K562 (cell line): ENCODE results near the gene CRIM1. TPM values are rescaled to one million over a fixed set of nuclear protein-coding genes. Genes with fewer than 3 reads are reported as not detected.

Source experiments
- ATAC-seq: fragments of 200-7000 bp; cut with Tn5 transposase; 3 replicates; pipeline ENCODE4 v1.9.1; 2020; ENCODE audit warnings: moderate library complexity
- BruUV-seq: library from RNA; stranded (reverse); fragments of 400-500 nt; replicated peaks from 2 replicates; lab custom pipeline; 2021; lab: Mats Ljungman, UMichigan
- CTCF ChIA-PET: fragments of 300-600 bp; formaldehyde crosslinking; extraction: SDS; loops from one replicate; lab custom pipeline; 2021; ENCODE audit warnings: low intra/inter-chr PET ratio; lab: Yijun Ruan, JAX
- POLR2A ChIA-PET: fragments of 300-600, 350-650 bp; sonication (Branson Sonifier 250); formaldehyde crosslinking; extraction: SDS; loops from one replicate; lab custom pipeline; 2021; ENCODE audit warnings: antibody characterized with exemption, inconsistent platforms; lab: Yijun Ruan, JAX
- DNase-seq, 4 experiments: peaks; one replicate each; pipeline versions ENCODE4 v3.0.0 to v3.0.0-alpha.2; 2011 to 2018; ENCODE audit warnings: low spot score in 3 of 4, mixed read lengths in 3 of 4; ENCODE audit errors: extremely low read depth in 1 of 4
- FAIRE-seq: peaks from 2 replicates; lab custom pipeline; 2011; peaks lifted over from hg19 to GRCh38; lab: Jason Lieb, UNC
- H2AFZ ChIP-seq: 2 replicates; pipeline ENCODE4 v1.6.0; 2011; ENCODE audit warnings: low read depth, low read length, control low read depth, inconsistent platforms
- H3K27ac ChIP-seq: fragments of 200-600 bp; 3 replicates; pipeline ENCODE4 v1.8.0; 2011; ENCODE audit warnings: low read depth, mild to moderate bottlenecking, control low read depth, inconsistent platforms, low read length, moderate library complexity, mixed read lengths; ENCODE audit errors: extremely low read depth
- H3K27me3 ChIP-seq, 2 experiments: fragments of 300-600 bp in 1 of 2; 2 replicates in 1 of 2; 3 replicates in 1 of 2; pipeline versions ENCODE4 v1.6.0 to v1.8.0; 2011; ENCODE audit warnings: inconsistent platforms in 2 of 2, low read length in 2 of 2, mild to moderate bottlenecking in 1 of 2, mixed read lengths in 1 of 2, moderate library complexity in 1 of 2; ENCODE audit not compliant: control insufficient read depth in 2 of 2, insufficient read depth in 2 of 2
- H3K36me3 ChIP-seq: fragments of 300-600 bp; 3 replicates; pipeline ENCODE4 v1.8.0; 2011; ENCODE audit warnings: mild to moderate bottlenecking, low read length, inconsistent platforms; ENCODE audit not compliant: control insufficient read depth, insufficient read depth
- H3K4me1 ChIP-seq, 2 experiments: fragments of 200-600 bp in 1 of 2; replicated peaks in 1 of 2; 2 replicates in 1 of 2; 3 replicates in 1 of 2; pipeline versions ENCODE4 v1.5.1 to v1.8.0; 2011; ENCODE audit warnings: inconsistent platforms in 2 of 2, low read length in 2 of 2, mild to moderate bottlenecking in 1 of 2, mixed read lengths in 1 of 2, moderate library complexity in 1 of 2; ENCODE audit not compliant: control insufficient read depth in 2 of 2, insufficient read depth in 2 of 2
- H3K4me2 ChIP-seq: 2 replicates; pipeline ENCODE4 v1.6.1; 2011; ENCODE audit warnings: low read length, control low read depth, inconsistent platforms, mixed read lengths; ENCODE audit not compliant: insufficient read depth
- H3K4me3 ChIP-seq: fragments of 200-600 bp; sonication (generic), shearing (Covaris generic); 2 replicates; pipeline ENCODE4 v1.5.1; 2016; ENCODE audit warnings: control low read depth, inconsistent platforms
- H3K79me2 ChIP-seq: fragments of 200-600 bp; 3 replicates; pipeline ENCODE4 v1.8.0; 2011; ENCODE audit warnings: low read length, inconsistent platforms; ENCODE audit not compliant: control insufficient read depth, insufficient read depth
- H3K9ac ChIP-seq, 2 experiments: 2 replicates each; pipeline versions ENCODE4 v1.6.0 to v1.6.1; 2011; ENCODE audit warnings: low read depth in 2 of 2, low read length in 2 of 2, control low read depth in 1 of 2, inconsistent platforms in 1 of 2, mild to moderate bottlenecking in 1 of 2, mixed read lengths in 1 of 2; ENCODE audit not compliant: insufficient read depth in 1 of 2
- H3K9me1 ChIP-seq: one replicate; pipeline ENCODE4 v1.6.0; 2011; ENCODE audit warnings: inconsistent platforms, mild to moderate bottlenecking, low read length, moderate library complexity; ENCODE audit not compliant: control insufficient read depth, insufficient read depth
- H3K9me3 ChIP-seq: replicated peaks from 2 replicates; pipeline ENCODE4 v1.5.1; 2011; ENCODE audit warnings: low read depth, low read length, inconsistent platforms; ENCODE audit not compliant: control insufficient read depth, insufficient read depth
- H4K20me1 ChIP-seq: replicated peaks from 2 replicates; pipeline ENCODE4 v1.6.1; 2011; ENCODE audit warnings: low read length, inconsistent platforms, mixed read lengths; ENCODE audit not compliant: control insufficient read depth, insufficient read depth
- DACH1 ChIP-seq: fragments of 450-650 bp; IDR thresholded peaks from 2 replicates; pipeline ENCODE4 v1.6.1; 2018; ENCODE audit not compliant: partially characterized antibody
- MAFF ChIP-seq: IDR thresholded peaks from 2 replicates; pipeline ENCODE4 v1.6.1; 2012; ENCODE audit warnings: low read length, improper control_type of control experiment
- PCBP2 ChIP-seq: fragments of 200-400 bp; formaldehyde crosslinking; IDR thresholded peaks from 2 replicates; pipeline ENCODE4 v1.6.1; 2018; ENCODE audit warnings: low read length, low read depth, mild to moderate bottlenecking, moderate library complexity; ENCODE audit not compliant: poor library complexity, severe bottlenecking
- PPARD ChIP-seq: fragments of 250-450 bp; sonication (Bioruptor Pico); IDR thresholded peaks from 2 replicates; pipeline ENCODE4 v1.8.0; 2022; ENCODE audit warnings: inconsistent platforms, mild to moderate bottlenecking, moderate library complexity
- SIN3A ChIP-seq, 2 experiments: fragments of 150-350 bp in 1 of 2; IDR thresholded peaks; 2 replicates each; pipeline ENCODE4 v1.6.1; 2011 to 2016; ENCODE audit warnings: borderline replicate concordance in 2 of 2, low read depth in 2 of 2, low read length in 2 of 2, mild to moderate bottlenecking in 2 of 2, moderate library complexity in 2 of 2; ENCODE audit not compliant: control insufficient read depth in 1 of 2
- SIX5 ChIP-seq, 2 experiments: IDR thresholded peaks; 2 replicates each; pipeline ENCODE4 v1.6.1; 2011; ENCODE audit warnings: low read length in 2 of 2, borderline replicate concordance in 1 of 2, low read depth in 1 of 2, mild to moderate bottlenecking in 1 of 2, moderate library complexity in 1 of 2; ENCODE audit not compliant: insufficient read depth in 1 of 2
- ZBED1 ChIP-seq: IDR thresholded peaks from 2 replicates; pipeline ENCODE4 v1.6.1; 2014
- ZNF146 ChIP-seq: IDR thresholded peaks from one replicate; pipeline ENCODE4 v1.6.1; 2018; ENCODE audit warnings: missing compliant biosample characterization; ENCODE audit not compliant: unreplicated experiment
- ZNF239 ChIP-seq: fragments of 250-450 bp; sonication (Bioruptor Pico); IDR thresholded peaks from 2 replicates; pipeline ENCODE4 v1.4.0; 2020; ENCODE audit warnings: mild to moderate bottlenecking
- ZNF316 ChIP-seq: fragments of 450-650 bp; IDR thresholded peaks from 2 replicates; pipeline ENCODE4 v1.6.1; 2016
- ZNF445 ChIP-seq: fragments of 250-450 bp; sonication (Bioruptor Pico); IDR thresholded peaks from 2 replicates; pipeline ENCODE4 v1.4.0; 2020; ENCODE audit warnings: low read depth, mild to moderate bottlenecking, moderate library complexity
- ZNF644 ChIP-seq: fragments of 200-800 bp; sonication (Bioruptor generic); IDR thresholded peaks from 2 replicates; pipeline ENCODE4 v1.6.1; 2016; ENCODE audit warnings: low read depth, missing genetic modification characterization, missing compliant biosample characterization
- ZNF76 ChIP-seq: fragments of 250-450 bp; sonication (Bioruptor Pico); IDR thresholded peaks from 2 replicates; pipeline ENCODE4 v1.4.0; 2020; ENCODE audit warnings: mild to moderate bottlenecking, moderate library complexity, borderline replicate concordance
- WGBS: fragments of 100-300 bp; shearing (Covaris generic); methylation state at CpG from one replicate; pipeline ENCODE4 v1.1.6; 2016; ENCODE audit warnings: low coverage, mixed read lengths; ENCODE audit not compliant: insufficient coverage; ENCODE audit errors: missing lambda C conversion rate; 5-methylcytosine and 5-hydroxymethylcytosine counted together
- in situ Hi-C: fragments of 300-500 bp; cut with MboI; formaldehyde crosslinking; loops from 4 replicates; pipeline ENCODE4 v1.15.0; 2018; ENCODE audit warnings: inconsistent platforms, mixed read lengths
- intact Hi-C: fragments of 100-400 bp; cut with micrococcal nuclease; formaldehyde crosslinking; loops from 2 replicates; pipeline ENCODE4 v1.14.2; 2022
- polyA plus RNA-seq, 8 experiments: library from polyadenylated mRNA; depleted of rRNA in 4 of 8; stranded (reverse) in 5 of 8; unstranded in 3 of 8; fragments of >200 nt; fragmentation: Nextera tagmentation in 2 of 8; fragmentation: Illumina TruSeq in 1 of 8; extraction: Ambion mirVana in 2 of 8; extraction: Trizol in 1 of 8; gene quantifications; 2 replicates each; pipeline versions ENCODE4 v1.2.1 to v1.2.3, GENCODE V29; 2011 to 2014; ENCODE audit warnings: inconsistent platforms in 1 of 8, missing spikeins in 1 of 8
- total RNA-seq, 7 experiments: library from RNA; depleted of rRNA in 6 of 7; stranded (reverse); fragments of >200 nt in 6 of 7; fragmentation: Illumina TruSeq in 2 of 7; extraction: Trizol in 2 of 7; gene quantifications; 2 replicates each; pipeline versions ENCODE4 v1.2.1 to v1.2.3, GENCODE V29; 2011 to 2021; ENCODE audit warnings: low replicate concordance in 1 of 7
- TF ChIP-seq, protein P1 (sequence below): sonication (generic); formaldehyde crosslinking; IDR thresholded peaks from 2 replicates; pipeline ENCODE4 v1.8.1; 2023; ENCODE audit warnings: mild to moderate bottlenecking, missing genetic modification reagents

Gene CRIM1
- total and polyA plus RNA-seq, 9 of the 15 experiments (the other 6 are each of a cell fraction or from before 2014, with no cell fraction given): 0.01 to 0.36 (median 0.06) TPM; not detected in 1

DNA sequence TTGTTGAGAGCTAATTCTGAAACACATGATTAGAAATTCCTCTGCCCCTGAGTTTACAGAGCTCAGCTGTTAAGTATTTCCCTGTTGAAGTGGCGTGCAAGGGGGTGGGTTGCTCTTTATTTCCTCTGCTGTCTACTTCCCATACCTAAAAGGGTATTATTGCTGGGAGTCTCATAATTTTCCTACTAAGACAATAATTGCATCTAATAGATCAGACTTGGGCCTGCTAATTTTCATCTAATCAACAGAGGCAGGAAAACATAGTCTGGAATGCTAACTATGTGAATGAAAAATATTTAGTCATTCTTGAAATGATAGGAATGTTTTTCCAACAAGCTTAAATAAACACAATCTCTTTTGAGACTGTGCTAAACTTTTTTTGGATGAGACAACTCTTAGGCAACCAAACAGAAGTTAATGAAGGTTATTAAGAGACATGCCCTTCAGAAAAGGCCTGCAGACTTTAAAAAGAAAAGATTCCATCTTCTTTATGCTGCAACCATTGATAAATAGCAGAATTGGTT is 131.0 kb downstream of the CRIM1 start:
- Histone ChIP-seq H3K9me3 (no peaks in the 10 kb centered on the region), H3K27me3 (no peaks in the 10 kb centered on the region), H2AFZ (no peak overlapping the region), H3K36me3 (no peaks in the 10 kb centered on the region), H3K4me3 (no peak overlapping the region), H3K9me1 (no peaks in the 10 kb centered on the region), H3K4me2 (no peak overlapping the region), H3K27ac (no peak overlapping the region), H3K9ac (no peak overlapping the region), H4K20me1 (no peaks in the 10 kb centered on the region), H3K79me2 (no peaks in the 10 kb centered on the region), H3K4me1 (no peaks in the 10 kb centered on the region)
- intact Hi-C loops: no loop called here
- ATAC-seq (no peak), DNase-seq (no peak), FAIRE-seq (no peak)
- ChIA-PET POLR2A (interaction anchor here (1.8 kb wide), 1 partner anchor 30 kb away, joined by 4 read pairs; no protein-coding TSS in a partner anchor), CTCF (no interaction called here)
- in situ Hi-C loops: no loop called here
- no peak for TF ChIP-seq ZNF644 (tag)
- no peak for TF ChIP-seq ZBED1
- TF ChIP-seq DACH1: no peak
- TF ChIP-seq ZNF146 (CRISPR knock-in tag): no peak
- TF ChIP-seq ZNF239 (CRISPR knock-in tag): no peak
- TF ChIP-seq, protein P1, sequence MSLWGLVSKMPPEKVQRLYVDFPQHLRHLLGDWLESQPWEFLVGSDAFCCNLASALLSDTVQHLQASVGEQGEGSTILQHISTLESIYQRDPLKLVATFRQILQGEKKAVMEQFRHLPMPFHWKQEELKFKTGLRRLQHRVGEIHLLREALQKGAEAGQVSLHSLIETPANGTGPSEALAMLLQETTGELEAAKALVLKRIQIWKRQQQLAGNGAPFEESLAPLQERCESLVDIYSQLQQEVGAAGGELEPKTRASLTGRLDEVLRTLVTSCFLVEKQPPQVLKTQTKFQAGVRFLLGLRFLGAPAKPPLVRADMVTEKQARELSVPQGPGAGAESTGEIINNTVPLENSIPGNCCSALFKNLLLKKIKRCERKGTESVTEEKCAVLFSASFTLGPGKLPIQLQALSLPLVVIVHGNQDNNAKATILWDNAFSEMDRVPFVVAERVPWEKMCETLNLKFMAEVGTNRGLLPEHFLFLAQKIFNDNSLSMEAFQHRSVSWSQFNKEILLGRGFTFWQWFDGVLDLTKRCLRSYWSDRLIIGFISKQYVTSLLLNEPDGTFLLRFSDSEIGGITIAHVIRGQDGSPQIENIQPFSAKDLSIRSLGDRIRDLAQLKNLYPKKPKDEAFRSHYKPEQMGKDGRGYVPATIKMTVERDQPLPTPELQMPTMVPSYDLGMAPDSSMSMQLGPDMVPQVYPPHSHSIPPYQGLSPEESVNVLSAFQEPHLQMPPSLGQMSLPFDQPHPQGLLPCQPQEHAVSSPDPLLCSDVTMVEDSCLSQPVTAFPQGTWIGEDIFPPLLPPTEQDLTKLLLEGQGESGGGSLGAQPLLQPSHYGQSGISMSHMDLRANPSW (CRISPR knock-in tag): no peak
- no peak for TF ChIP-seq SIN3A (IDR thresholded peaks at IDR 0.05; ENCODE audit: borderline replicate concordance in 2 of 2, control insufficient read depth in 1 of 2, low read depth in 2 of 2, low read length in 2 of 2)
- no peak for TF ChIP-seq SIX5 (IDR thresholded peaks at IDR 0.05; ENCODE audit: borderline replicate concordance in 1 of 2, insufficient read depth in 1 of 2, low read depth in 1 of 2, low read length in 2 of 2)
- TF ChIP-seq PCBP2: no peak
- no peak for TF ChIP-seq ZNF76 (CRISPR knock-in tag)
- no peak for TF ChIP-seq PPARD (CRISPR knock-in tag)
- TF ChIP-seq MAFF: no peak
- no peak for TF ChIP-seq ZNF316
- TF ChIP-seq ZNF445 (CRISPR knock-in tag): no peak
- no TSS peak for BruUV-seq
- WGBS: 9% methylated on average over 1 of the region's 1 CpG
